Measurements from ENCODE around the gene LGALS1.
A peak's percentile ranks its signal among the peaks of the same experiment; 100 is the strongest.
"Not testable (repeated sequence)": the region's sequence is repeated elsewhere in the genome, so short reads cannot be mapped to it uniquely, and the experiment has no call there.

The LGALS1 gene

GRCh38 chr22:37639771-37640590 lies 35.5 kb upstream of the LGALS1 start:
- no peak for DNase-seq

GRCh38 chr22:37640591-37641560 lies 34.6 kb upstream of the LGALS1 start:
- DNase-seq: no peak

- DNase-seq: no peak
These were observed 33.9 kb upstream of the LGALS1 start for GRCh38 chr22:37641561-37641949.

GRCh38 chr22:37643225-37643847 lies 32.1 kb upstream of the LGALS1 start:
- peak; percentile 61 for DNase-seq

- no peak for DNase-seq
These were observed 28.1 kb upstream of the LGALS1 start for GRCh38 chr22:37647317-37647716.

GRCh38 chr22:37647928-37648327 lies 27.5 kb upstream of the LGALS1 start:
- no peak for DNase-seq

- DNase-seq: no peak
These were observed 24.8 kb upstream of the LGALS1 start for GRCh38 chr22:37650463-37651136.

- no peak for DNase-seq
These were observed 20.7 kb upstream of the LGALS1 start for GRCh38 chr22:37654563-37655251.

- no peak for DNase-seq
These were observed 20.2 kb upstream of the LGALS1 start for GRCh38 chr22:37655252-37655563.

- not testable (repeated sequence) for DNase-seq
These were observed 18.9 kb upstream of the LGALS1 start for GRCh38 chr22:37656583-37656982.

- DNase-seq: peak; percentile 23
These were observed 17.8 kb upstream of the LGALS1 start for GRCh38 chr22:37657590-37658132.

GRCh38 chr22:37658133-37659065 lies 17.0 kb upstream of the LGALS1 start, which contains the start of gene PDXP:
Gene PDXP, plus strand, starts transcription at chr22:37658723. Its CDS starts 60 bp downstream, at chr22:37658783.
- peak; percentile 100 for DNase-seq

GRCh38 chr22:37659066-37659896 lies 16.2 kb upstream of the LGALS1 start:
- DNase-seq: no peak

GRCh38 chr22:37659897-37660708 lies 15.3 kb upstream of the LGALS1 start:
- no peak for DNase-seq

- DNase-seq: no peak
These were observed 14.8 kb upstream of the LGALS1 start for GRCh38 chr22:37660709-37661045.

- DNase-seq: peak; percentile 89
These were observed 14.1 kb upstream of the LGALS1 start for GRCh38 chr22:37661160-37661924.

- DNase-seq: no peak
These were observed 13.4 kb upstream of the LGALS1 start for GRCh38 chr22:37662039-37662438.

All from fibroblast of skin of back (primary cell).